Fibroblast of mammary gland (primary cell): ENCODE data around the gene THUMPD3.

Experiments
- DNase-seq: peaks from one replicate; pipeline ENCODE4 v3.0.0-alpha.2; 2010; ENCODE audit warnings: low read depth
- H3K4me3 ChIP-seq: 2 replicates; pipeline ENCODE4 v1.5.1; 2011; ENCODE audit warnings: low read depth, mild to moderate bottlenecking, low read length, moderate library complexity; ENCODE audit not compliant: control insufficient read depth
- CTCF ChIP-seq: conservative IDR thresholded peaks from 2 replicates; pipeline ENCODE4 v1.5.1; 2011; ENCODE audit warnings: low read depth, low read length, inconsistent platforms; ENCODE audit not compliant: control insufficient read depth, insufficient read depth

The THUMPD3 gene

GRCh38 chr3:9400616-9401015 is 37.8 kb downstream of the THUMPD3 start:
- TF ChIP-seq CTCF, result no peak
- H3K4me3 ChIP-seq, result peak overlapping the region; percentile 7
- no peak for DNase-seq

- H3K4me3 ChIP-seq, result no peak overlapping the region
- no peak for DNase-seq
- no peak for TF ChIP-seq CTCF
Measured at GRCh38 chr3:9401986-9402385, 39.1 kb downstream of the THUMPD3 start.

GRCh38 chr3:9402410-9403228 is 39.8 kb downstream of the THUMPD3 start:
- DNase-seq, result peak; percentile 25
- TF ChIP-seq CTCF, result no peak
- no peak overlapping the region for H3K4me3 ChIP-seq

GRCh38 chr3:9403463-9403862 is 40.6 kb downstream of the THUMPD3 start:
- DNase-seq, result no peak
- TF ChIP-seq CTCF, result no peak
- H3K4me3 ChIP-seq, result no peak overlapping the region

- no peak for DNase-seq
- no peak overlapping the region for H3K4me3 ChIP-seq
- no peak for TF ChIP-seq CTCF
Measured at GRCh38 chr3:9404680-9405079, 41.8 kb downstream of the THUMPD3 start.

GRCh38 chr3:9405756-9406155 is 42.9 kb downstream of the THUMPD3 start:
- DNase-seq, result no peak
- H3K4me3 ChIP-seq, result no peak overlapping the region
- TF ChIP-seq CTCF, result no peak
